GM04504 (cell line): Measurements from ENCODE around the gene UBE4A.
"Not testable (repeated sequence)": the region's sequence is repeated elsewhere in the genome, so short reads cannot be mapped to it uniquely, and the experiment has no call there.

Source experiments
- DNase-seq: peaks from one replicate; pipeline ENCODE4 v3.0.0-alpha.2; 2012; ENCODE audit warnings: low read depth

Gene UBE4A

DNA sequence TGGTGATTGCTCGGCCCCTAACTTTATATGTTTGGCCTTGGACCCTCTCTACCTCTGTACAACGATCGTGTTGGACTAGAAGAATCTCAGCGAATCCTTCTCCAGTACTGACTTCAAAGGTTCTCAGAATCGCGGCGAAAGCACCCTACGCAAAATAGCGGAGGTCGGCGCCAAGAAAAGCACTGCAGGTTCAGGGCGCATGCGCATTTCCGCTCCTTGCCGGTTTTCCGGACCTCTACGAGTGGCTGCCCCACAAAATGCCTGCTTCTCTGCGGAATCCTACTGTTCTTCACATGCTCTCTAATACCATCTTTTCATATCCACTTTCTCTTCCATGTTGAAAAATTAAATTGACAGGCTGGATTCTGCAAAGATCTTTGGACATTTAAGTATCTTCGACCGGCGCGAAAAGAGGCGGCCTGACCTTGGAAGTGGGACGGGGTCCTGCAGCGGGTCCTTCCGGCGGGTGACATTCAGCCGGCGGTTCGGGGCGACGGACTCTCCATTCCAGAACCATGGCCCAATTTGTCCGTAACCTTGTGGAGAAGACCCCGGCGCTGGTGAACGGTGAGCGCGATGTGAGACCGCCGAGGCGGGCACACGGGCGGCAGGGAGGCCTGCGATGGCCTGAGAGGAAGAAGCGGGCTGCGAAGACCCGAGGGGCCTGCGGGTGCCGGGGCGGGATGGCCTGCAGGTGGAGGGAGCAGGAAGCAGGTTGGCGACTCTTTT is 41.9 kb downstream of the UBE4A start, which contains the start of gene ATP5MG:
ATP5MG (plus strand) TSS at position 456 of the 729 bp plus-strand sequence; CDS start at position 516, 60 bp downstream.
- DNase-seq = peak; percentile 62

GRCh38 chr11:118401880-118402590 is 42.6 kb downstream of the UBE4A start:
- peak; percentile 60 for DNase-seq

DNA sequence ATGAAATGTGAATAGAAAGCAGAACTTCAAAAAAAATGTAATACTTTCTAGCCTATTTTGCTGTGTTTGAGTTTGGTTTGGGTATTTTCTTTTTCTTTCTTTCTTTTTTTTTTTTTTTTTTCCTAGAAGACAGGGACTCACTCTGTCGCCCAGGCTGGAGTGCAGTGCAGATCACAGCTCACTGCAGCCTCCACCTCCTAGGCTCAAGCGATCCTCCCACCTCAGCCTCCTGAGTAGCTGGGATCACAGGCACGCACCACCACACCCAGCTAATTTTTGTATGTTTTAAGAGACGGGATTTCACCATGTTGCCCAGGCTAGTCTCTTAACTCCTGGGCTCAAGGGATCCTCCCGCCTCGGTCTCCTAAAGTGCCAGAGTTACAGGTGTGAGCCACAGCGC is 43.2 kb downstream of the UBE4A start:
- DNase-seq = not testable (repeated sequence)

GRCh38 chr11:118406599-118407166 is 47.3 kb downstream of the UBE4A start:
- DNase-seq = no peak

GRCh38 chr11:118410055-118410745 is 50.8 kb downstream of the UBE4A start:
- DNase-seq = no peak

DNA sequence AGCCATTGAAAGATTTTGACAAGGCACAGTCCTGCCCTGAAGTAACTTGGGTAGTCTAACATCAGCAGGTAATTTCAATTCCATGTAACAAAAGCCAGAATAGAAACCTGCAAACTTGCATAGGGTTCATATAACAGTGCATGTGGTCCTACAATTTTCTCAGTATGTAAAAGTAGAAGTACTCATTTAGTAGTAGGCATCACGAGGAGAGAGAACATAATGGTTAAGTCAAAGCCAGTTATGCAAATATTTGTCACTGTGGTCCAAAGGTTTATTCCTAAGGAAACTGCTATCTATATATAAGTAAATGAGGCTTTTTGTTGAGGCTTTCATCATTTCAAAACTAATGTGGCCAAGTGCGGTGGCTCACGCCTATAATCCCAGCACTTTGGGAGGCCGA is 52.1 kb downstream of the UBE4A start:
- no peak for DNase-seq

DNA sequence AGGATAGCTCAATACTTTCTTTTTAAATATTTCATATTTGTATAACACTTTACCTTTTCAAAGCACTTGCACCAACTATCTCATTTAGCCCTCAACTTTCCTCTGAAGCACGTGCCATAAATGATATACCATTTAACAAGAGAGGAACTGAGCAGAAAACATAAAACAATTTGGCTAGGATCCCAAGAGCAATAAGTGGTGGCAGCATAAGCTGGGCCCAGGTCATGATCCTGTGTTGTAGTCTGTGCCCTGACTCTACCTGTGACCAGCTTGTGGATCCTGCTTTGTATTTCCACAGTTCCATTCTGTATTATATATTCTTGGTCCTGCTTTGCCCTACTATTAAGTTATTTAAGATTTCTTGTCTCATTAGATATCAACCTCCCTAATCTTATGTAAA is 53.5 kb downstream of the UBE4A start:
- DNase-seq = no peak

- no peak for DNase-seq
Observed at GRCh38 chr11:118415062-118415738, 55.8 kb downstream of the UBE4A start.

- DNase-seq = peak; percentile 92
Observed at GRCh38 chr11:118415739-118416068, 56.3 kb downstream of the UBE4A start.

- DNase-seq = not testable (repeated sequence)
Observed at GRCh38 chr11:118416900-118417299, 57.5 kb downstream of the UBE4A start.

DNA sequence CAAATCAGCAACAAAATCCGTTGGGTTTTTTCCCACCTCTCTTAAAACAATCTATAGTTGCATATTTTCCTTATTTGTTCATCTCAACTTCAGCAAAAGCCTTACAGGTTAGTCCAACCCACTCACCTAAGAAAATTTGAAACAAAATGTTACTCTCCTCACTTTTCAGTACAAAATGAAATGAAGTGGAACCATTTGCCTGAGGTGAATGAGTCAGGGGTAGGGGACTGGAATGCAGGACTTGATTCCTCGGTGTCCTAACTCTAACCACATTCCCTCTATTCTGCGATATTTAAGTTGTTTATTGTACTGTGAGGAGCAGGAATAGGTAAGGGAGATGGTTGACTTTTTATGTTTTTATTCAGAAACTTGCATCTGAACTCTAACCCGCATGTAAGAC is 58.4 kb downstream of the UBE4A start:
- no peak for DNase-seq

- DNase-seq = no peak
Observed at GRCh38 chr11:118418766-118419165, 59.4 kb downstream of the UBE4A start.

- DNase-seq = no peak
Observed at GRCh38 chr11:118427707-118428106, 68.3 kb downstream of the UBE4A start.

- DNase-seq = no peak
Observed at GRCh38 chr11:118430956-118431355, 71.6 kb downstream of the UBE4A start.

GRCh38 chr11:118434123-118434552 is 74.7 kb downstream of the UBE4A start:
- no peak for DNase-seq

- DNase-seq = no peak
Observed at GRCh38 chr11:118434553-118435289, 75.3 kb downstream of the UBE4A start.

GRCh38 chr11:118435290-118435892 is 76.0 kb downstream of the UBE4A start:
- no peak for DNase-seq

GRCh38 chr11:118435893-118436624 is 76.7 kb downstream of the UBE4A start, which contains the start of gene KMT2A:
KMT2A (plus strand) TSS chr11:118436492; CDS start chr11:118436513, 21 bp downstream.
- peak; percentile 96 for DNase-seq

- no peak for DNase-seq
Observed at GRCh38 chr11:118436639-118437207, 77.3 kb downstream of the UBE4A start.
